Umbilical cord (tissue), 2 donors: Measurements from ENCODE around the gene PIP4K2A. TPM values are rescaled to one million over a fixed set of nuclear protein-coding genes. Genes with fewer than 3 reads are reported as not detected.
A peak's percentile ranks its signal among the peaks of the same experiment; 100 is the strongest.

Source experiments
- DNase-seq: peaks from one replicate; pipeline ENCODE4 v3.0.0-alpha.2; 2015; ENCODE audit warnings: low spot score
- total RNA-seq: library from RNA; depleted of rRNA; stranded (reverse); fragments of >200 nt; gene quantifications from one replicate; pipeline ENCODE4 v1.2.3, GENCODE V29; 2014; ENCODE audit warnings: low replicate concordance; ENCODE audit not compliant: insufficient read depth

Gene PIP4K2A
- total RNA-seq, 1 donor from 2014 or later, result 35.9 TPM

DNA sequence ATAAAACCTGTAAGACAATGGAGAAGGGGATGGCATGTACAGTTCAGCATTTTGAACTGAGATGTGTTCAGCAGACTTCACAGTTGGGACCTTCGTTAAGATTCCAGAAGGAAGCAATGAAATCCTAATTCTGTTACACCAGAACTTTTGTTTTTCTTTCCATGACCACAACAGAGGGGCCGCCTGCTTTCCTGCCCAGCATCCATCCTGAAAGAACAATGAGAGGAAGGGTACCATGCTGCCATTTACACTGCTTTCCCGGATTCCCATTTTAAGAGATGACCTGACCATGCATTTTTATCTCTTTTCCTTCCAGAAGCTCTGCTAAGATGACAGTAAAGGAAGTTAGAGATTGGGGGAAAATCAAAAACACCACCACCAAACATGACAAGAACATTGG lies 92.7 kb downstream of the PIP4K2A start:
- DNase-seq, result no peak

DNA sequence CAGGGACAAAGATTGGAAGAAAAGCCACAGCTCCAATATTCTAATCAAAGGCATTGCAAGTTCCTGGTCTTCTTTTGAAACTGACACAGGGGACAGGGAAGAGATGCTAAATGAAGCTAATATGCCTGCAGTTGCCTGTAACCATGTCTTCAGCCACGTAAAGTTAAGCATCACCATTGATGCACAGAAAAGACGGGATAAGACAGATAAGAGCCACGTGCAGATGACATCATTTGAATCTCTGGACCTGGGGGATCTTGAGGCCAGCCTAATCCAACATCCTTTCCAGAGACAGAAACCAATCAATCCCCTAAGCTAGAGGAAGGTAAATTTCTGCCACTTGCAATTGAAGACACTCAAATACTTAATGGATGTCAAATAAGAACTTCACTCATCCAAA lies 93.4 kb downstream of the PIP4K2A start:
- DNase-seq, result peak; percentile 31

- DNase-seq, result peak; percentile 82
Measured at GRCh38 chr10:22620140-22620857, 94.1 kb downstream of the PIP4K2A start.

DNA sequence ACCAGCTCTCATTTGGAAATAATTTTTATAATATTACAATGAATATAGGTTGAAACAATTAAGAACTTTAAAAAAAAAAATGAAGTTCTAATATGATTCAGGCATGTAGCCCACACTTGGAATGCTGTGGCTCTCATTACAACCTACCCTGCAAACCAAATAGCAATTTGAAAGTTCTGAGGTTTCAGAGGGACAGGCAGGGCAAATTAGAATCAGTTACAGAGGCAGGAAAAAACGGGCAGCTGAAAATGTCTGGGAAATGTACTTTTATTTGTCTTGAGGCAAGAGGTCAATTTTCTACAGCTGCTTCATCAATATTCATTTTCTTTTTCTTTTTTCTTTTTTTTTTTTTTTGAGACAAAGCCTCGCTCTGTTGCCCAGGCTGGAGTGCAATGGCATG lies 95.3 kb downstream of the PIP4K2A start:
- DNase-seq, result no peak

DNA sequence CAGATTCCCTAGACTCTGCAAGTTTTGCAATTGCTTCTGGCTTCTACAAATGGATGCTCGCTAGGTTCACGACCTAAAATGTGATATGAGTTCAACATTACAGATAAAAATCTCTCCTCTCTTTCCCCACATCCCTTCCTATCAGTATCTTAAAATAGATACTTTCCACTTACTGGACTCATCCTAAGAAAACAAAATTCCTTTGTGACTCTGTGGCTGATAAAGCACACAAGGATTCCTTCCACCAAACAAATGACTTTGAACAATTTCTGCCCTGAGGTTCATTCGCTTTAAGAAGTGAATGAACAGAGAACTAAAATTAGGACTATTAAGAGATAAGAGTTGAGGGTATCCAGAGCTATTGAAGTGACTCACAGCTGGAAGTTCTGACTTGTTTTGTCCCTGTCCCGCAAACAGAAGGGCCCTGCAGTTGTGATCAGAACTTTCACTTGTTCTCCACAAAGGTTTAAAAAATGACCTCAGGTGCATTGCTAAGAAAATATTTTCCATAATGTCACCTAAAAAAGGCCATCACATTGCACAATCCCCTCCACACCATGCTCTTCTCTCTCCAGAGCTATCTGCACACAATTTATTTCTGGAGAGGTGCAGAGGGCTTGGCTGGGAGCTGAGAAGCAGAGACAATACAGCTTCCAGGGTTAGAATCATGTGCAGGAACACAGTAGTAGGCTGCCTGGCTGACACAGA lies 96.1 kb downstream of the PIP4K2A start:
- peak; percentile 83 for DNase-seq

GRCh38 chr10:22617516-22617915 lies 96.9 kb downstream of the PIP4K2A start:
- no peak for DNase-seq

DNA sequence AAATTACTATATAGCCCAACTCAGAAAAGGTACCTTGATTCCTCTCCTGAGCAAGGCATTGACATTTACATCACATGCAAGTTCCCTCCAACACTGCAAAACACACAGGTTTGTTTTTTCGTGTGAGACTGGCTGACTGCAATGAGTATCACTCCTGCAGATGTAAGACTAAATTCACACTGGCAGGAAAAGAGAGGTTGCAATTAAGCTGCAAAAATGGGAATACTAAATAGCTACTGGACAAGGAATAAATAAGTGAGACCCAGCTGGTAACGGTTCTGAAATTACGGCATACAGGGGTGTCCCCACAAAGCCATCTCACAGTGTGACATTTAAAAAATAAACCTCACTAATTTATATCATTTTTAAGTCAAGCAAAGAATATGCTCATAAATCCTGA lies 97.3 kb downstream of the PIP4K2A start:
- no peak for DNase-seq

DNA sequence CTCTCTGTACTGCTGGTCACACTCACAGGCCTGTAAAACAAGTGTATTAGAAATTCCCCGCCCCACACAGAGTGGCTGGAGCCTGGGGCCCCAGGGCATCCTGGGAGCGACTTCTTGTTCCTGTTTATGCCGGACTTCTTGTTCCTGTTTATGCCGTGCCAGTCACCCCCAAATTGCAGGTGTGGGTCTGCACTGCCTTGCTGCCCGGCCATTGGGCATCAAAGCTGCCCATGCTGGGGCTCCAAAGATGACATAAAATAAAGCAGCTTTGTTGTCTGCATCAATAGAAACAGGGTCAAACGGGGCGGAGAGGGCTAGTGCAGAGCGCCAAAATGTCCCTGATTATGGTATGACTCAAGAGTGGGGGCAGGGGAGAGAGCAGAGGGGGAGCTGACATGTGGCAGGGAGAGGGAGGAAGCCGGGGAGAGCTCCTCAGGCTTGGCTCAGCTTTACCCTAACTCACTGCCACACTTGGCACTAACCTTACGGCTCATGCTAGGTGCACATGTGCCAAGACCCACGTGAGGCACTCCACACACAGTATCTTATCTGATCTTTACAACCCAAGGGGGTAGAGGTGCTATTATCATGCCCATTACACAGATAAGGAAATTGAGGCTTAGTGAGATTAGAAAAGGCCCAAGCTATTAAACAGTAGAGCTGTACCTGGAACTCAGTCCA lies 98.4 kb downstream of the PIP4K2A start:
- no peak for DNase-seq

GRCh38 chr10:22615101-22615500 lies 99.3 kb downstream of the PIP4K2A start:
- no peak for DNase-seq

- no peak for DNase-seq
Measured at GRCh38 chr10:22613011-22613410, 101.4 kb downstream of the PIP4K2A start.

GRCh38 chr10:22612318-22612717 lies 102.1 kb downstream of the PIP4K2A start:
- DNase-seq, result no peak

DNA sequence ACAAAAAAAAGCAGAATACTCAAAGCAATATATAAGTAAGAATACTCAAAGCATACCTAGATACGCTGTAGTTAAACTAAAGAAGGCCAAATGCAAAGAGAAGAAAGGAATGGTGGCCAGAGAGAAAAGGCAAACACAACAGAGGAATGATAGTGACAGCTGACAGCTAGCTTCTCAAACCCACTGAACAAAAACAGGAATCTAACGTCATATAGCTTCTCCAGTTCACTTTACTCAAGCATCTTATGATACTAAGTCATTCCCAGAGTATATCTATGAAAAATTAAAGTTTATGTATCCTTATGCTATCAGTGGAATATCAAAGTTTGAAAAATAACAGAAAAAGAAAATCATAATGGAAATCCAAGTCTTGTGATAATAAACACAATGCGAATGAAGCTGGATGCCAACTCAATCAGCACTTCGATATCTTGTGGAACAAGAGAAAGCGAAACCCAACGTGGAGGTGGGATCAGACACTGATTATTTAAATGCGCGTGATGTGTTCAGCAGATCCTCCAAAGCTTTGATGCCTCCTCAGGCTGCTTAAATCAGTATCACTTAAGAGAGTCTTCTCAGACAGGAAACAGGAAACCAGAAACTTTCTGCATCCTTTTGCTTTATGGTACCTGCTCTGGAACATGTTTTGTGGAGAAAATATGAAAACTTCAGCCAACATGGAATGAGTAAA lies 102.8 kb downstream of the PIP4K2A start:
- no peak for DNase-seq

GRCh38 chr10:22610610-22611009 lies 103.8 kb downstream of the PIP4K2A start:
- DNase-seq, result no peak

DNA sequence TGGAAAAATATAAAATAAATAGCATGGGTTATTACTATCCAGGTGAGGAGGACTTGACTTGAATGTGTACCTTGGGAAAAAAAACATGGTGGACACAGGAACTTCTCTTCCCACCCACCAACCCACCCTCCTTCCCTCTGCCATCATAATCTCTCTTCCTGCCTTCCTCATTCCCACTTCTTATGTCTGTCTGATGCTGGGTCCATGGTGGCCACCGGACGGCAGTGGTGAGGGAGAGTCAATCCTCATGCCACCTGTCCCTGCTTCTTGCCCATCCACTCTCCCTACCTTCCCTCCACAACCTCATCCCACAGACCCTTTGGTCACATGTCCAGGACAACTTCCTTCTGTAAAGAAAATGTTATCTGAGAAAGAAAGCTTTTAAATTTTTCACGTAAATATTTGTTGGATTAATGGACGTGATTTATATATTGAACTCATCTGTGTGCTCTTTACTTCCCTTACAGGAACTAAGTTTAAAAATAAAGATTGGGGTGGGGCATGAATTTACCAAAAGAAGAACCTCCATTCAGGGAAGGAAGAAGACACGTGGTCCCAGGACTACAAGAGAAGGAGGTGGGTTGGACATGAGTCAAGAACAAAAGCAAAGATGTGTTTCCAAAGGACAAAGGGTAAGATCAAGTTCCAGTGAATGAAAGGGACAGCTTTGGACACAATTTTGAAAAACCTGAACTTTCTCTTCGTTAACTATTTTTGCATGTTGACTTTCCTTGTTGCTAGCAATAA lies 104.5 kb downstream of the PIP4K2A start:
- DNase-seq, result no peak

DNA sequence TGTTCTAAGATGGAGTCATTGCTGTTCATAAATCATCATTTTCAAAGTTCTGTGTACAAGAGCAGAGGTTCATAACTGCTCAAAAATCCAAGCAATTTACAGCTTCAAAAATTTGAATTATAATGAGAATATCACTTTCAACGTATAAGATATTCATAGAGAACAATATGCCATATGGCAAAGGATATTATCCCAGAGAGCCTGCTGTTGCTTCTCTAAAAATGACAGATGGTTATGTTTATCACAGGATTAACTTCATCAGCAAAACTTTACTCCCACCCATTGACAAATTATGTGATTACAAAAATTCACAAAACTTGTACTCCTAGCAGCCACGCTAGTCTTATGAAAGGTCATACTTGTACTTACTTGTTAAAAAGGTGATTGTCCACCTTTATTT lies 105.1 kb downstream of the PIP4K2A start:
- DNase-seq, result no peak

- no peak for DNase-seq
Measured at GRCh38 chr10:22607261-22607660, 107.1 kb downstream of the PIP4K2A start.

- DNase-seq, result no peak
Measured at GRCh38 chr10:22606164-22606614, 108.2 kb downstream of the PIP4K2A start.

GRCh38 chr10:22605168-22605567 lies 109.2 kb downstream of the PIP4K2A start:
- DNase-seq, result no peak

- DNase-seq, result no peak
Measured at GRCh38 chr10:22604344-22605126, 109.8 kb downstream of the PIP4K2A start.

DNA sequence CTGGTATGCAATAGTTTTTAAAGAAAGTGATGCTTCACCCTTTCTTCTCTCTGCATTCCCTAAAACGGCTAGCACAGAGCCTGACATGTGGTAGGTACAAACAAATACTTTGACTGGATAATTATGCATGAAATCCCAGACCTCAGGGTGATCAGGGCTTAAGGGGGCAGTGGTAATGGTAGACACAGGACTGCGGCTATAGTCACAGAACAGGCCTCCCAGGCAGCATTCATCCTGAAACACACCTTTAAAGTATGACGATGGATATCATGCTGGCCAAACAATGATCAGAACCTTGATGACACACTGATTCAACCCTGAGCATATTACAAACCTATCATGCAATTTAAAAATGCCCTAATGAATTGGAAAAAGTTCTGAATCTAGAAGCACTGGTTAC lies 110.8 kb downstream of the PIP4K2A start:
- DNase-seq, result no peak

GRCh38 chr10:22601618-22602017 lies 112.8 kb downstream of the PIP4K2A start:
- DNase-seq, result no peak
